Measurements from ENCODE around the gene LRRIQ1.
"Not testable (repeated sequence)": the region's sequence is repeated elsewhere in the genome, so short reads cannot be mapped to it uniquely, and the experiment has no call there.

The LRRIQ1 gene

DNA sequence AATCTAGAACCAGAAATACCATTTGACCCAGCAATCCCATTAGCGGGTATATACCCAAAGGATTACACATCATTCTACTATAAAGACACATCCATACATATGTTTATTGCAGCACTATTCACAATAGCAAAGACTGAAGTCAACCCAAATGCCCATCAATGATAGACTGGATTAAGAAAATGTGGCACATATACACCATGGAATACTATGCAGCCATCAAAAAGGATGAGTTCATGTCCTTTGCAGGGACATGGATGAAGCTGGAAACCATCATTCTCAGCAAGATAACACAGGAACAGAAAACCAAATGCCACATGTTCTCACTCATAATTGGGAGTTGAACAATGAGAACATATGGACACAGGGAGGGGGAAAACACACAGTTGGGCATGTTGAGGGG is 188.2 kb downstream of the LRRIQ1 start:
- DNase-seq = not testable (repeated sequence)

DNA sequence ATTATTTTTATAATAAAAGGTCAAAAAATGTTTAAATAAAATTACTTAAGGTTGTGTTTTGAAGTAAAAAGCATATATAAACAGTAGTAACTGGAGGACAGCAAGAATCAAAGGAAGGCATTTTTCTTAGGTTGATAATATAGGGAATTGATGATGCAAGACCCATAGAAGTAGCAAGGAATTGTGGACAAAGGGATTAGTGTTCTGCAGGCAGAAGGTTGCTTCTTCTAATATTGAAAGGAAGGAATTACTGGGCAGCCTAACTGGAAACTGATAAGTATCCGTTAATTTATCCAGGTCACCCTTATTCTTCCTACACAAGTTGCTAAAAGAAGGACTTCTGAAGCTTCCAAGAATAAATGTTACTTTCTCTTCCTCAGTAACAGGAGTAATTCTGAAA is 189.3 kb downstream of the LRRIQ1 start:
- no peak for DNase-seq

DNA sequence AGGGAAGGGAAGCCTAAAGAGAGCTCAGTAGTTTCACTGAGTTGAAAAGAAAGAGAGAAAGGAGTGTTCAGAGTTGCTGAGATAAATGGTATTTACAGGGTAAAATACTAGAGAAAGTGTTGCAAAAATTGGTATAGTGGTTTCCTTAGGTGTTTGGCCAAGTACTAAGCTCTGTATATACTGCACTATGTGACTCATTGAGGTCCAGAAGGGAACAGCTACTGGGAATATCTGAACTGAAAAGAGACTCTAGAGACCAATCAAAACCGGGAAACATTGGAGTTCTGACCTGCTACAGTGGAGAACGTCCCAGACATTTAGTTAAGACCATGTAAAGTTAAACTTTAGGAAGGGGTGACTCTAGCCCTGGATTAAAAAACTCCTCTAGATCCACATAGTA is 201.2 kb downstream of the LRRIQ1 start:
- no peak for DNase-seq

DNA sequence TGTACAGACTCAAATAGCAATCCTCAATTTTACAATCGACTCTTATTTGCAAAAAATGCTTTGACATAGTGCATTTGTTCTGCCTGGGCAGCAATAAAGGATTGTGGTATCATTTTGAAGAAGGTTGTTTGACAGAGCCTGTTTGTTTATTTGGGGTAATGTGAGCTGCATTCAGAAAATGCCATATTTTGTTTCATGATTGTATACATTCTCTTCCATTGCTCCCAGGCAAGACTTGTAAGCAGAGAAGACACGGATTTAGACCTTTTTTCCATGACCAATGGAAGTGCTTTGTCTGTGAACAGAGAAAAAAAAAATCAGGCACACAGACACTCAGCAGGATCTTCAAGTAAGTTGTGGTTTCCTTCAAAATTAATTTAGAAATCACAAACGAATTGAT is 208.4 kb downstream of the LRRIQ1 start:
- no peak for DNase-seq

DNA sequence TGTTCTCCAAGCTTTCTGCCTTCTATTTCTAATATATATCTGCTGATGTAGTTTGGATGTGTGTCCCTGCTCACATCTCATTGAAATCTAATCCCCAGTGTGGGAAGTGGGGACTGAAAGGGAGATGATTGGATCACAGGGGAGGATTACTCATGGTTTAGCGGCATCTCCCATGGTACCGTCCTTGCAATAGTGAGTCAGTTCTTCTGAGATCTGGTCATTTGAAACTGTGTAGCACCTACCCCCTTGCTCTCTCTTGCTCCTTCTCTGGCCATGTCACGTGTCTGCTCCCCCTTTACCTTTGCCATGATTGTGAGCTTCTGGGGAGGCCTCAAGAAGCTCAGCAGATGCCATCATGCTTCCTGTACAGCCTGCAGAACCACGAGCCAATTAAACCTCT is 217.7 kb downstream of the LRRIQ1 start:
- DNase-seq = no peak

DNA sequence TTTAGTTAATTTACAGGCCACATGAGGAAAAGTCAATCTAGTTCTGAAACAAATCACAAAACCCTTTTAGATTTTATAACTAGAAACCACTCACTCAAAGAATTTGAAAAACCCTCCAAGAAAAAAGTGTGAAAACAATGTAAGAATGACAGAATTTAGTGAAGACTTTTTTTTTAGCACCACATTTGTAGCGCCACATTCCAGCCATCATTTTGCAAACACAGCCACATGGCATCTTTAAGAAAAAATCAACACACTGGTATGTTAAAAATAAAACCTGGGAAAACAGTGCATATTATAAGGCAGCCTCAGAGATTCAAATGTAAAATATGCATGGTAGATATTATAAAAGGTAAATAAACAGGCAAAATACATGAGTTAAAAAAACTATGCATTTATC is 221.5 kb downstream of the LRRIQ1 start:
- no peak for DNase-seq

DNA sequence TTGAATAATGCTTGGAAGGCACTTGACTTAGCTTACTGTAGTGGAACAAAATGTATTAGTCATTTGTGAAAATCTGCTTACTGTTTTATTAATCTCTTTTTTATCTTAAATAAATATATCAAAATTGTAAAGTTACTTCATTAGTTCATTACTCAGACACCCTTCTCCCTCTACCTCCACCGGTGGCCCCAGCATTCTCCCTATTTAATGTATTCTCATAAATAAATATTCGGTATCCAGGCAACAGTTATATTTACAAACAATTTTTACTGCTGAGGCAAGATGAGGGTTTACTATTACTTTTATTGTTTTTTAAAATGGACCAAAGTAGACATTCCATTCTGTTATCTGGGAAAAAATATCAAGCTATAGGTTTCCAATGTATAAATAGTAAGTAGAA is 224.3 kb downstream of the LRRIQ1 start:
- DNase-seq = no peak

DNA sequence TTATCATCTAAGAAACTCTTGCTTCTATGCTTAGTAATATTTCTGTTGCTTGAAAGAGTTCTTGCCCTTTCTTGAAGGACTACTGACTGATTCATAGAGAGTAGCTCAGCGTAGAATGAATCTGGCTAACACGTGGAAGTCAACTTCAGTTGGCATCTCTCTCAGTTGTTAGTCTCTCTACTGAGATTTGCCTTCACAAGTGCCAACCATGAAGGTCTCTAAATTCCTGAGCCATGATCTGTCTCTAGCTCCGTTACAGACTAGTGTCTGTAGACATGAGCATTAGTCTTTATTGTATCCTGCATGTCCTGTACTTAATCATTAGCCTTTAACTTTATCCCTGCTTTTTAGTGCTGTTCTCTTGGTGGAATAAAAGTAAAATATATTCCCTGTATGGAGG is 224.7 kb downstream of the LRRIQ1 start:
- no peak for DNase-seq

DNA sequence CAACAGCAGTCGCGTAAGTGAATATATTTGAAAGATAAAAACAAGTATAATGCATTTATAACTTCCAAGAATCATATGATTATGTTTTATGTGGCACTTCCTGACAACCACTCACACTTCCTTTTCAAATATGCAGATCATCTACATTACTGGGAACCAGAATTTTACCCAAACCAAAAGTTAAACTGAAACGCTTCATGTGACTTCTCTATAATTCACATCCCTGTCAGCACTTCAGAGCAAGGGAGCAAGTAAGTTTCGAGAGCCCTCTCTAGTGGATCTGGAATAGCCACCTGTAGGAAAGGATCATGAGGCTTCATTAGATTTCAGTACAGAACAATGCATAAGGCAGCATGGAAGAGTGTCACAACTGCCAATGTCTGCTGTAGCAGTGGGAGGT is 230.2 kb downstream of the LRRIQ1 start:
- DNase-seq = no peak

DNA sequence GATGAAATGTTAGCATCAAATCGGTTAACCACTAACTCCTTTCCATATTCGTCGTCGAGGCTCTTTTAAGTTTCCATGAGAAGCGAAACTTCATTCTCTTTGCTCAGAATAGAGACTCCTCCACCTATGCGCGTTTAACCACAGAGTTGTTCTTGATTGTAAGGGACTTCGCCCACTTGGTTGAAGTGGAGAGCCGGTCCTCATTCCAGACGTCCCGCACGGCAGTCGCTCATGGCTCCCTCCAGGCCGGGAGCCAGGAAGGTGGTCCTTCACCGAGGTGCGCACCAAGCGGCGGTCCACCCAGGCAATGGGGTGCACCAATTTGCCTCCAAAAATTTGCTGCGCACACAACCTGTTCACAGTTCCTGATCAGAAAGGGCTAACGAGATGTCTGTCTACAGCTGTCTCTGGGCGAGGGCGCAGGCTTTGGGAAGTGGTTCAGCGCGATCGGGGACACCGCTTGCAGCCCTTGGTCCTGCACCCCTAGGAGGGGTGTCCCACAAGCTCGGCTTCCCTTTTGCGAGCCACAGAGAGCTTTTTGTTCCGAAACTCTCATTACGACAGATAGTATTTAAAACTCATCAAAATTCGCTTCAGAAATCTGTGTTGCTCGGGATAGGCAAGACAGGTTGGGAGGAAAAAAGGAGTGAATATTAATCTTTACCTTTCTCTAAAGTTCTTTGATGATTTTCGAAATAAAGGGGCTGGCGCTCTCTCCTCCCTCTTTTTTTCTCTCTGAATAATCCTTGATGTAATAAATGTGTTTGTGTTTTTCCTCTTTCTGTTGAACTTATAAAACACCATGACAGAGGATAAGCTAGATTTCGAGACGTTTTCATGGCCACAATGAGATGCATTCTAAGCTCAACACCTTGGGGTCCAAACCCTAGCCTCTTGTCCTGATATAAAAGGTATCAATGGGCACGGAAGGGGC is 237.5 kb downstream of the LRRIQ1 start:
- DNase-seq = no peak

DNA sequence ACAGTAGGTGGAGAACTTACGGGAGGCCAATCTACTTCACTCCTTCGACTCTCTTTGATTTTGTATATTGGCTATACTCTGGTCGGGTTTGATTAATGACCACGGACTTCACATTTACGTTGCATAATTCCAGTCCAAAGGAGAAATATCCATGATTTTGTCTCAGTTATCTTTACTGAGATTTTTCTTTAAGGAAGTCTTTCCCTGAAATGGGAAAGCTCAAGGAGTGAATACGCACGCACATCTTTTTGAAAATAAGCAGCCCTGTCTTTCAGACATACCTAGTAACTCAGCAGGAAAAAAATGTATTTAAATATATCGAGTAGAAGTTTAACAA is 238.1 kb downstream of the LRRIQ1 start:
- no peak for DNase-seq

DNA sequence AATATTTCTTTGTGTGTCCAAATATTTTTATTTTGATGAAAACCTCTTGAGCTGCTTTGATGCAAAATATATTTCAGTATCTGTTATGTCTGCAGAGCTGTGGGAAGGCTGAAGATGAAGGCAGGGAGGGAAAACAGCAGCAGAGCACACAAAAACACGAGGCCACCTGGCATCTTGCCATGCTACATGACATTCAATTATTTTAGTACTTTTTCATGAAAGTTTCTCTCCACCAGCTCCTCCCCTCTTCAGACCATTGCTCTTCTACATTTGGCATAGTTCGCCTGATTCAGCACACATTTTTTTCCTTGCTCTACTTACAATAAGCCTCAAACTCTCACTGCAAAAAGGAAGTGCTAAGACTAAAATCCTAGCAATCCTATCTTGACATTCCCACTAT is 239.2 kb downstream of the LRRIQ1 start:
- no peak for DNase-seq

DNA sequence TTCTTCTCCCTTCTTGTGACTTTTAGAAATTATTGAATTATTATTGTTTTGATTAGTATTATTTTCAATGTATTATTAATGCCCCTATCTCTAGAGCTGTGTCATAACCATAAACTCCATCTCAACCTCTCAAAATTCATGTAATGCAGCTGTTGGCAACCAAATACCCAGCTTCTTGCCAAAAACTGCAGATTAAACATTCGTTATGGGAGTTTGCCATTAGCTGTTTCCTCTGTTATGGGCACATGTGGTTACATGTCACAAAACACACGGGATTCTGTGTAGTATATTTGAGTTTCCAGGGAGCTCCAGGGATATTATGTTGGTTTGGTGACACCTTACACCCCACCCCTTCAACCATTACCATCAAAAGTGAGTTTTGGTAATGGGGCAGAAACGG is 241.0 kb downstream of the LRRIQ1 start:
- no peak for DNase-seq

DNA sequence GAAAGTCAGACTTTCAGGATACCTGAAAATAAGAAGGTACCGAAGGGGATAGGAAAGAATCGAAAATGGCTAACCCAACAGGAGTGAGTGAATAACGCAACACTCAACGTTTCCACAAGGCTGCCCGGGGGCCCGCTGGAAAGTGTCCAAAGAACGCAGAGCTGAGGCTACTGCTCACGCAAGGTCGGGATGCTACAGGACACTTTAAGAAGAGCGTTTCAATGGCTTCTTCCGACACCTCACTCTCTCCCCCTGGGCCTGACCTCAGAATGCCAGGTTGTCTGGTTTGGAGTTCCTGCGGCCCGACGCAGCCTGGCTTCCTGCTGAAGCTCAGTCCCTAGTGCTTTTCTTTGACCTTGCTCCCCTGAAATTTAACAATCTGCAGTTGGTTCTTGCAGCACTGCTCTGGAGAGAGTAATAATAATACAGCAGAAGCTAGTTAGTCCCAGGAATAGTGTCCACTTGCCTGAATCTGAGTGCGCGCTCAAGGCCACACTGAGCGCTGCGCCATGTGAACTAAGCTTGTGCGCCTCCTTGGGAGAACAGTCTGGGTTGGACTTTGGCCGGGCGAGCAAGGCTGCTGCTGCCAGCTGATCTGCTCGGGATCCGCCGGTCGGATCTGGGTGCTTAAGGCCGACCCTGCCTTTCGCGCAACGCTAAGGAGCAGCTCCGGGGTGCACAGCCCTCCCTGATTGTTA is 241.9 kb downstream of the LRRIQ1 start:
- no peak for DNase-seq

DNA sequence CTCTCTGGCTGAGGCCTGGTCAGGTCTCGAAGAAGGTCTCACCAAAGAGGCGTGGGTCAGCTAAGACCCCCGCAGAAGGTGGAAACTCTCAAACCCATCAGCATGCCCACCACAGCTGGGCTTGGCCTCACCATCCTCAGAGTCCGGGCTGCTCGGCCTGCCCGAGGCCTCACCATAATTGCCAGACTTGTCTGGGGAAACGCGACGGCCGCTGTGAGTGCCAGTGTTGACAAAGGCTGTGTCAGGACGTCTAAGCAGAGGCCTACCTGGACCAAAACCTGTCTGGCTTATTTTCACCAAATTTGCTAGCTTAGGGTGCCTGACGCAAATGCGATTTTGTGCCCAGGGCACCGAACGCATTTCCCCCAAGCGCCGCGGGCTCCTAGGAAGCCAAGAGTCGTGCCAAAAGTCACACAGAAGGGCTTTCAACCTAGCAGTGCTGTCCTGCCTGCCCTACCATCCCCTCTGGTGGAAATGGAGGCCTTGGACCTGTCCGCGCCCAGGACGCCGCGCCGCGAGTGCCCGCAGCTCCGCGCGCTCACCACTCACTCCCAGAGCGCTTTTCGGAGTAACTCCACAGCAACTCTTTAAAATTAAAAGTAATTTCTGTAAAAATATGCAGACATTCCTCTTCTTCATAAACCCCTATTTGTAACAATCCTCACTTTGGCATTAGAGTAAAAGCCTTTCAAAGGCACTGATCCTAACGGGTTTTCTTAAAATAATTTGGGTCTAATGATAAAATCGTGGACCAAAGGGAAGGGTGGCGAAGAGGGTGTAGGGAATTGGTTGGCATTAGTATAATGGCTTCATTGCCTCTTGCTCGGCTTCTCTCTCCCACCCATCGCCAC is 242.7 kb downstream of the LRRIQ1 start:
- DNase-seq = no peak

DNA sequence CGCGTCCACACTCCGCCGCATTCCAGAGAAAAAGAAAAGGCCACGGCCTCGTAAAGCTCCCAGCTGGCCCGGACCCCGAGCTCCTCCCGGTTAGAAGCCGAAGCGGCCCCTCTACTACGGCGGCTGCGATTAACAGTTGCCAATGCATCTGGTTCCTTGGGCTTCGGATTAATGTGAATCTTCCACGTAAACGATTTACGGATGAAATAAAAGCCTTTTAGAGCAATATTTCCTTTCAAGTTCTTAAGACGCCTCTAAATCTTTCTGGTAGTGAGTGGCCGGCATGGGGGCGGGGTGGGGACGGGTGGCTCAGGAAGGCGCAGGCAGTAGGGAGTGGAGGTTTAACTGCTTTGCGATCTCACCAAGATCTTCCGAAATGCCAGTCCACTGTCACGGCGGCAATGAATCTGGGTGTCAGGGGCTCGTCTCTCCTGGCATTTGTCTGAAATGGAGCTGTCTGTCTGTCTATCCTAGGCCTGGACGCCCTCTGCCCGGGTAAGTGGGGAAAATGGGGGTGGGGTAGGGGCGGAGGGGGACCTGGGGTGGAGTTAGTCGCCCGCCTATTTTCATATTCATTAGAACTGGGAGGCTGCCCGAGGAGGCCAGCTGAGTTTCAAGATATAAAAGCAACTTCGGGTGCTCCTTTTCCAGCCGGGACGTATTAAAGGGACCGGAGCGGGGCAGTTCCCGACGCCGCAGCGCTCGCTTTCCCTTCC is 243.5 kb downstream of the LRRIQ1 start:
- no peak for DNase-seq

DNA sequence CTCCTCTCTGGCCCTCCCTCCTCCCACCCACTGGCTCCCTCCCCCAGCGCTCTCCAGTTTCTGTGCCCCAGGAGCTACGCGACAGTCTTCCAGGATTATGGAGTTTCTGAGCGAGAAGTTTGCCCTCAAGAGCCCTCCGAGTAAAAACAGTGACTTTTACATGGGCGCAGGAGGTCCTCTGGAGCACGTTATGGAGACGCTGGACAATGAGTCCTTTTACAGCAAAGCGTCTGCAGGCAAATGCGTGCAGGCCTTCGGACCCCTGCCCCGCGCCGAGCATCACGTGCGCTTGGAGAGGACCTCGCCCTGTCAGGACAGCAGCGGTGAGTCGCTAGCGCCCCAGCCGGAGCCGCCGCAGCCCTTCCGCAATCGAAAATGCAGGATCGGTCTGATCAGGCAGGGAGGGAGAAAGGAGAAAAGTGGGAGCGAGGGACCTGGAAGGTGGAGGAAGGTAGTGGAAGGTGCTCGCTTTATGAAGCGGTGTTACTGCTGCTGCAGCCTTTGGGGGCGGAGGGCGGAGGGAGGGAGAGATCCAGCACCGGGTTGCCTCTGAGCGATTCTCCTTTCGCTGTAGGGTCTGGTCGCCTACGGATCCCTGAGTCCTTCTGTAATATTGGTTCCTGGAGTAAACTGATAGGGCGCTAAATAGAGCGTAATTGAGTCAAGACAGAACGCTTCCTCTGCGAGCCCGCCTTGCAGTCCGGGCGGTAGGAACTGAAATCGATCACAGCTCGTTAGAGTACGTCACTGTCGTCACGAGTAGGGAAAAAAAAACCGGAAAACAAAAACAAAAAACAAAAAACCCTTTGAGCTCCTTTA is 244.2 kb downstream of the LRRIQ1 start, which contains the start of gene ALX1:
TSS of gene ALX1 (plus strand) at position 56 of the 819 bp plus-strand sequence. CDS start at position 98, 42 bp downstream.
- no peak for DNase-seq

DNA sequence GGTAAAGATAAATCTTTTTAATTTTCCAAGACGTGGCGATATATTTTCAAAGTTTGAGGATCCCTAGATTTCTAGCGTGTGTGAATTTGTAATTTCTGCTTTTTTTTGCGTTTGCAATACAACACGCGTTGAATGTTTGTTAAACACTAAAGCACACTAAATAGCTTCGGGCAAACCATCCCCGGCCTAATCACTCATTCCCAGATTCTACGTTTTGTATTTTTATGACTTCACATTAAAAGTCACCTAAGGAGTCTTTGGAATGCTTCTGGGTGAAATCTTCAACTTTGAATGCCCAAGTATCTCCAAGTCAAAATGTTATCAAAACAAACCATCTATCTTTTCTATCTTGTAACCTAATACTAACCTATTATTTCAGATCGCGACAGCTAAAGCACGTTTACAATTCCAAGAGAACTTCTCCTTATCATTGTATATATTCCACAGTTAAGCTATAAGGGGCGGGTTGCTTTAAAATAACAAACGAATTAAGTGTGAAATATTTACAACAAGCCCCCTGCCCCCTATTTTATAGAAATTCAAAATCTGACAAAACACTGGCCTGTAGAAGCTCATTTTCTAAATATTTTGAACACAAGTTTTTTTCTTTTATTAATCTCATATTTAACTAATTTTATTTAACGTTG is 245.0 kb downstream of the LRRIQ1 start:
- no peak for DNase-seq

DNA sequence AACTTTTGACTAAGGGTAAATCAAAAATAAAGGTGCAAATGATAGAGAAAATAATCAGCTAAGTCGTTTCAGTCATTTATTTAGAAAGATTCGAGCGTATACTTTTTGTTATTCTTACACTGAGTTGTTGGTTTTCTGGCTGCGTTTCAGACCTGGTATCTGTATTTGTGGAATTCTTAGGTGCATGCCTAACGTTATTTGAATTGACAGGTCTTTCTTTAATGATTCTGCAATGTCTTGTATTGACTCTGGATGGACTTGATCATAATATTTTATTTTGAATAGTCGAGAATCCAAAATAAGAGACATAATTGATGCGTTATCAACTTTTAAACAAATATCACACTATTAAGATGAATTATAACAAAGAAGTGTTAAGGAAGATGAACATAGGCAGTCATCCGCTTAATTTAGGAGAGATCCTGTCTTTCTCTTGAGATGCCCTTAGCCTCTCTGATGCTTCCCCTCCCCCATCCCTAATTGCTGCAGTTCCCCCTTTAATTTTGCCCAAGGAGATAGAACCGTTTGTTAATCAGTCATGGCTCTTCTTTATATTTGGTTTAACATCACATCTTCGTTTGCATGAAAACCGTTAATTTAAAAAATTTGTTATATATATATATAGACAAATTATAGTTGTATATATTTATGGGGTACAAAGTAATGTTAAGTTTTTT is 245.6 kb downstream of the LRRIQ1 start:
- DNase-seq = no peak

DNA sequence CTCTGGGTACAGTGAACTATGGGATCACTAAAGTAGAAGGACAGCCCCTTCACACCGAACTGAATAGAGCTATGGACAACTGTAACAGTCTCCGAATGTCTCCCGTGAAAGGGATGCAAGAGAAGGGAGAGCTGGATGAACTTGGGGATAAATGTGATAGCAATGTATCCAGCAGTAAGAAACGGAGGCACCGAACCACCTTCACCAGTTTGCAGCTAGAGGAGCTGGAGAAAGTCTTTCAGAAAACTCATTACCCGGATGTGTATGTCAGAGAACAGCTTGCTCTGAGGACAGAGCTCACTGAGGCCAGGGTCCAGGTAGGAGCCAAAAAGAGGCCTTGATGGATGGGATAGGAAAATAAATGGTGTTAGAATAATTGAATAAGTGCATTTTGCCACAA is 247.4 kb downstream of the LRRIQ1 start:
- DNase-seq = no peak
